ENCODE measurements around the gene RNASE1. TPM values are rescaled to one million over a fixed set of nuclear protein-coding genes. Genes with fewer than 3 reads are reported as not detected.

Gene RNASE1
- total RNA-seq, 1 experiment from 2014 or later = not detected

DNA sequence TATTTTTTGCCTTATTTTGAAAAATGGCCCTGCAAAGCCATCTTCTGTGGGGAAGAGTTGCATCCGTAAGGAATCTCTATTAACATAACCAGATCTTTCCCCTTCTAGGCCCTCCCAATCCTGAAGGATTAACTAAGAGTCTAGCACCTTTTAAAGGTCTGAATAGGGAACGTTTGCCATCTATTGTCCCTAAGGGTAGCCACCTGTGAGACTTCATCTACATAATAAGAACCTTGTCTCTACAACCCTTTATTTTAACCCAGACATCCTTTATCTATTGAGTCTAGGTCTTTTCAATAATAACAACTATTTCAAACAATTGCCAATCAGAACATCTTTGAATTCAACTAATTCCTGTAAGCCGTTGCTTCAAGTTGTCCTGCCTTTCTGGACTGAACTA is 30.0 kb downstream of the RNASE1 start:
- H3K36me3 ChIP-seq (ENCODE audit: insufficient read depth, low read length, poor library complexity, severe bottlenecking) = no peaks in the 10 kb centered on the region
- POLR2A ChIA-PET (ENCODE audit: low non-redundant PET) = no interaction called here
- H3K4me3 ChIP-seq (ENCODE audit: low read depth, low read length, poor library complexity, severe bottlenecking) = no peak overlapping the region
- H3K27me3 ChIP-seq (replicated peaks; ENCODE audit: insufficient read depth, low read depth, low read length, poor library complexity) = peaks cover 28% of the 10 kb centered on the region
- CTCF ChIA-PET = no interaction called here
- no peak for DNase-seq (ENCODE audit: low spot score)
- no peaks in the 10 kb centered on the region for H3K9me3 ChIP-seq (ENCODE audit: low read depth, low read length, poor library complexity, severe bottlenecking)
- intact Hi-C loops (cut with micrococcal nuclease; ENCODE audit: unreplicated experiment) = no loop called here
- TF ChIP-seq, protein P1, sequence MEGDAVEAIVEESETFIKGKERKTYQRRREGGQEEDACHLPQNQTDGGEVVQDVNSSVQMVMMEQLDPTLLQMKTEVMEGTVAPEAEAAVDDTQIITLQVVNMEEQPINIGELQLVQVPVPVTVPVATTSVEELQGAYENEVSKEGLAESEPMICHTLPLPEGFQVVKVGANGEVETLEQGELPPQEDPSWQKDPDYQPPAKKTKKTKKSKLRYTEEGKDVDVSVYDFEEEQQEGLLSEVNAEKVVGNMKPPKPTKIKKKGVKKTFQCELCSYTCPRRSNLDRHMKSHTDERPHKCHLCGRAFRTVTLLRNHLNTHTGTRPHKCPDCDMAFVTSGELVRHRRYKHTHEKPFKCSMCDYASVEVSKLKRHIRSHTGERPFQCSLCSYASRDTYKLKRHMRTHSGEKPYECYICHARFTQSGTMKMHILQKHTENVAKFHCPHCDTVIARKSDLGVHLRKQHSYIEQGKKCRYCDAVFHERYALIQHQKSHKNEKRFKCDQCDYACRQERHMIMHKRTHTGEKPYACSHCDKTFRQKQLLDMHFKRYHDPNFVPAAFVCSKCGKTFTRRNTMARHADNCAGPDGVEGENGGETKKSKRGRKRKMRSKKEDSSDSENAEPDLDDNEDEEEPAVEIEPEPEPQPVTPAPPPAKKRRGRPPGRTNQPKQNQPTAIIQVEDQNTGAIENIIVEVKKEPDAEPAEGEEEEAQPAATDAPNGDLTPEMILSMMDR (conservative IDR thresholded peaks at IDR 0.05; ENCODE audit: low read depth, low read length) = no peak
- TF ChIP-seq EZH2 (IDR thresholded peaks at IDR 0.05; ENCODE audit: borderline replicate concordance, low read depth, low read length, poor library complexity, severe bottlenecking) = no peak
- H3K4me1 ChIP-seq (ENCODE audit: insufficient read depth, low read length, poor library complexity, severe bottlenecking) = no peaks in the 10 kb centered on the region
- H3K27ac ChIP-seq (ENCODE audit: low read depth, low read length, poor library complexity, severe bottlenecking) = no peak overlapping the region
- BruUV-seq (replicated peaks) = no TSS peak

DNA sequence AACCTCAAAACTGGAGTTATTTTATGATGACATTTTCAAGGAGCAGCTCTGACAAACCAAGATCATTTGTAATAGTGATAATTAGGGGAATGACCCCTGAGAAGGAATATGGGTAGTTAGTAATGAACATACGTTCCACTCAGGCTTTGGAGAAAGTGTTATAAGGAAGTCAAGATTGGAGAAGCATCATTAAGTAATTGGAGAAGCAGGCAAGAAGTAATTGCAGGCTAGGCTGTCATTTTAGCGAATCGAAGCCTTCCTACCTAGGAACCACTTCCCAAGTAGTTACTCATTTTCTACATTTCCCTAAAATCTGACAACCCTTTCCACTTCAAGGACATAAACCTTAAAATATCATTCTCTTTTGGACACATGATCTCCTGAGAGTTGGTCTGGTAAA is 33.2 kb downstream of the RNASE1 start:
- no peaks in the 10 kb centered on the region for H3K36me3 ChIP-seq (ENCODE audit: insufficient read depth, low read length, poor library complexity, severe bottlenecking)
- CTCF ChIA-PET = no interaction called here

DNA sequence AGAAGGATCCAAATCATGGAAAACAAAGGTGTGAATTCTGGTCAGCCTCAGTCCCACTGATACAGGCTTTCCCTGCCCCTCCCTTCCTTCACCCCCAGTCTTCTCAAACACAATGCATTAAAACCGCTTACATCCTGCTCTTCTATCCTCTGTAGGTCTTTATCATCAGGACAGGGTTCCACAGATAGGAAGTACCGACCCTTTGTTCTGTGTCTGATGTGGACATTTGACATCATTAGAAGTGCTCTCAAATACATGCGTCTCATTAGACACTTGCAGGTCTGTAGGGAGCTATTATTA is 34.1 kb downstream of the RNASE1 start:
- H3K4me1 ChIP-seq (ENCODE audit: insufficient read depth, low read length, poor library complexity, severe bottlenecking) = no peaks in the 10 kb centered on the region
- no peaks in the 10 kb centered on the region for H3K9me3 ChIP-seq (ENCODE audit: low read depth, low read length, poor library complexity, severe bottlenecking)
- no peak for DNase-seq (ENCODE audit: low spot score)
- H3K36me3 ChIP-seq (ENCODE audit: insufficient read depth, low read length, poor library complexity, severe bottlenecking) = no peaks in the 10 kb centered on the region
- CTCF ChIA-PET = interaction anchor here (0.6 kb wide), 1 partner anchor 193 kb away, joined by 5 read pairs; no protein-coding TSS in a partner anchor
- no peak overlapping the region for H3K27ac ChIP-seq (ENCODE audit: low read depth, low read length, poor library complexity, severe bottlenecking)
- POLR2A ChIA-PET (ENCODE audit: low non-redundant PET) = no interaction called here
- H3K27me3 ChIP-seq (replicated peaks; ENCODE audit: insufficient read depth, low read depth, low read length, poor library complexity) = peaks cover 6% of the 10 kb centered on the region
- TF ChIP-seq, protein P1 (conservative IDR thresholded peaks at IDR 0.05; ENCODE audit: low read depth, low read length) = no peak
- no peak for TF ChIP-seq EZH2 (IDR thresholded peaks at IDR 0.05; ENCODE audit: borderline replicate concordance, low read depth, low read length, poor library complexity, severe bottlenecking)
- H3K4me3 ChIP-seq (ENCODE audit: low read depth, low read length, poor library complexity, severe bottlenecking) = no peak overlapping the region
- intact Hi-C loops (cut with micrococcal nuclease; ENCODE audit: unreplicated experiment) = loop anchor here (5.0 kb wide), 1 partner anchor 49 kb away; no protein-coding TSS in a partner anchor
- no TSS peak for BruUV-seq (replicated peaks)

More for the DNA sequence above, 33.2 kb downstream of the RNASE1 start:
- no TSS peak for BruUV-seq (replicated peaks)
- no peaks in the 10 kb centered on the region for H3K9me3 ChIP-seq (ENCODE audit: low read depth, low read length, poor library complexity, severe bottlenecking)
- H3K4me3 ChIP-seq (ENCODE audit: low read depth, low read length, poor library complexity, severe bottlenecking) = no peak overlapping the region
- POLR2A ChIA-PET (ENCODE audit: low non-redundant PET) = no interaction called here
- no peak for TF ChIP-seq EZH2 (IDR thresholded peaks at IDR 0.05; ENCODE audit: borderline replicate concordance, low read depth, low read length, poor library complexity, severe bottlenecking)
- TF ChIP-seq, protein P1 (conservative IDR thresholded peaks at IDR 0.05; ENCODE audit: low read depth, low read length) = no peak
- H3K4me1 ChIP-seq (ENCODE audit: insufficient read depth, low read length, poor library complexity, severe bottlenecking) = no peaks in the 10 kb centered on the region
- intact Hi-C loops (cut with micrococcal nuclease; ENCODE audit: unreplicated experiment) = loop anchor here (5.0 kb wide), 1 partner anchor 48 kb away; no protein-coding TSS in a partner anchor
- peaks cover 6% of the 10 kb centered on the region for H3K27me3 ChIP-seq (replicated peaks; ENCODE audit: insufficient read depth, low read depth, low read length, poor library complexity)
- H3K27ac ChIP-seq (ENCODE audit: low read depth, low read length, poor library complexity, severe bottlenecking) = no peak overlapping the region
- DNase-seq (ENCODE audit: low spot score) = no peak

Data from A673 (cell line).